ENCODE results near the gene VHLL. TPM values are rescaled to one million over a fixed set of nuclear protein-coding genes. Genes with fewer than 3 reads are reported as not detected.

Gene VHLL
- total RNA-seq, 1 donor from 2014 or later, result 0.48 TPM

- no peak for TF ChIP-seq CTCF (conservative IDR thresholded peaks at IDR 0.05)
- Mint-ChIP-seq H3K9me3 (no peaks in the 10 kb centered on the region), H3K27me3 (no peaks in the 10 kb centered on the region), H3K4me3 (no peak overlapping the region), H3K27ac (no peak overlapping the region), H3K36me3 (peaks cover 45% of the 10 kb centered on the region), H3K4me1 (ENCODE audit: unreplicated experiment) (no peaks in the 10 kb centered on the region)
- no peak for DNase-seq (ENCODE audit: extremely low spot score, unreplicated experiment)
Measured at GRCh38 chr1:156262461-156263287, 36.4 kb downstream of the VHLL start.

- H3K4me3 Mint-ChIP-seq, result no peak overlapping the region
- no peak overlapping the region for H3K27ac Mint-ChIP-seq
- TF ChIP-seq CTCF (conservative IDR thresholded peaks at IDR 0.05), result no peak
- no peaks in the 10 kb centered on the region for H3K27me3 Mint-ChIP-seq
- no peaks in the 10 kb centered on the region for H3K9me3 Mint-ChIP-seq
- no peaks in the 10 kb centered on the region for H3K4me1 Mint-ChIP-seq (ENCODE audit: unreplicated experiment)
- peaks cover 37% of the 10 kb centered on the region for H3K36me3 Mint-ChIP-seq
- DNase-seq (ENCODE audit: extremely low spot score, unreplicated experiment), result no peak
Measured at GRCh38 chr1:156260896-156261295, 38.2 kb downstream of the VHLL start.

- TF ChIP-seq CTCF (conservative IDR thresholded peaks at IDR 0.05), result no peak
- Mint-ChIP-seq H3K27ac (no peak overlapping the region), H3K36me3 (peaks cover 29% of the 10 kb centered on the region), H3K27me3 (no peaks in the 10 kb centered on the region), H3K9me3 (no peaks in the 10 kb centered on the region), H3K4me3 (no peak overlapping the region), H3K4me1 (ENCODE audit: unreplicated experiment) (no peaks in the 10 kb centered on the region)
- DNase-seq (ENCODE audit: extremely low spot score, unreplicated experiment), result no peak
Measured at GRCh38 chr1:156259805-156260204, 39.3 kb downstream of the VHLL start.

- H3K4me1 Mint-ChIP-seq (ENCODE audit: unreplicated experiment), result no peaks in the 10 kb centered on the region
- no peak overlapping the region for H3K4me3 Mint-ChIP-seq
- H3K9me3 Mint-ChIP-seq, result no peaks in the 10 kb centered on the region
- no peak for TF ChIP-seq CTCF (conservative IDR thresholded peaks at IDR 0.05)
- DNase-seq (ENCODE audit: extremely low spot score, unreplicated experiment), result no peak
- peaks cover 28% of the 10 kb centered on the region for H3K36me3 Mint-ChIP-seq
- no peak overlapping the region for H3K27ac Mint-ChIP-seq
- no peaks in the 10 kb centered on the region for H3K27me3 Mint-ChIP-seq
Measured at GRCh38 chr1:156258859-156259258, 40.2 kb downstream of the VHLL start.

GRCh38 chr1:156257711-156258110 lies 41.4 kb downstream of the VHLL start:
- H3K4me3 Mint-ChIP-seq, result no peak overlapping the region
- no peak for TF ChIP-seq CTCF (conservative IDR thresholded peaks at IDR 0.05)
- no peak overlapping the region for H3K27ac Mint-ChIP-seq
- no peaks in the 10 kb centered on the region for H3K4me1 Mint-ChIP-seq (ENCODE audit: unreplicated experiment)
- DNase-seq (ENCODE audit: extremely low spot score, unreplicated experiment), result no peak
- peaks cover 29% of the 10 kb centered on the region for H3K36me3 Mint-ChIP-seq
- no peaks in the 10 kb centered on the region for H3K27me3 Mint-ChIP-seq
- H3K9me3 Mint-ChIP-seq, result no peaks in the 10 kb centered on the region
